Mesendoderm (in vitro differentiated cells): Measurements from ENCODE around the gene CD300A.

Experiments used
- DNase-seq: peaks from one replicate; pipeline ENCODE4 v3.0.0; 2013
- H2AK5ac ChIP-seq: 2 replicates; pipeline ENCODE4 v1.6.1; 2013; ENCODE audit warnings: low read length, inconsistent platforms
- H2BK120ac ChIP-seq: 2 replicates; pipeline ENCODE4 v1.6.1; 2013; ENCODE audit warnings: low read depth, mild to moderate bottlenecking, low read length, moderate library complexity, mixed read lengths
- H2BK15ac ChIP-seq: replicated peaks from 2 replicates; pipeline ENCODE4 v1.6.1; 2013; ENCODE audit warnings: low read depth, mild to moderate bottlenecking, moderate library complexity
- H2BK5ac ChIP-seq: 2 replicates; pipeline ENCODE4 v1.6.1; 2013; ENCODE audit warnings: low read length, inconsistent platforms
- H3K18ac ChIP-seq: 2 replicates; pipeline ENCODE4 v1.6.1; 2013; ENCODE audit warnings: mild to moderate bottlenecking, low read length, mixed read lengths
- H3K23ac ChIP-seq: one replicate; pipeline ENCODE4 v1.6.1; 2013; ENCODE audit warnings: low read length
- H3K27ac ChIP-seq: 2 replicates; pipeline ENCODE4 v1.5.1; 2013; ENCODE audit warnings: low read depth, mild to moderate bottlenecking, inconsistent platforms, low read length, moderate library complexity
- H3K27me3 ChIP-seq: 2 replicates; pipeline ENCODE4 v1.6.1; 2013; ENCODE audit warnings: low read length, control low read depth, mild to moderate bottlenecking, inconsistent platforms; ENCODE audit not compliant: insufficient read depth, poor library complexity
- H3K36me3 ChIP-seq: 2 replicates; pipeline ENCODE4 v1.6.1; 2013; ENCODE audit warnings: low read length, inconsistent platforms; ENCODE audit not compliant: control insufficient read depth, insufficient read depth
- H3K4ac ChIP-seq: one replicate; pipeline ENCODE4 v1.6.1; 2013; ENCODE audit warnings: low read depth, mild to moderate bottlenecking, low read length, moderate library complexity
- H3K4me1 ChIP-seq: 2 replicates; pipeline ENCODE4 v1.6.1; 2013; ENCODE audit warnings: low read depth, low read length, inconsistent platforms; ENCODE audit not compliant: control insufficient read depth
- H3K4me2 ChIP-seq: 2 replicates; pipeline ENCODE4 v1.6.1; 2013; ENCODE audit warnings: low read length
- H3K4me3 ChIP-seq: 2 replicates; pipeline ENCODE4 v1.5.1; 2013; ENCODE audit warnings: mild to moderate bottlenecking, low read length
- H3K56ac ChIP-seq: one replicate; pipeline ENCODE4 v1.6.1; 2013; ENCODE audit warnings: low read length
- H3K79me1 ChIP-seq: 2 replicates; pipeline ENCODE4 v1.6.1; 2013; ENCODE audit warnings: low read length, inconsistent platforms
- H3K79me2 ChIP-seq: 2 replicates; pipeline ENCODE4 v1.6.1; 2013; ENCODE audit warnings: mild to moderate bottlenecking, low read length; ENCODE audit not compliant: control insufficient read depth, insufficient read depth
- H3K9ac ChIP-seq: 2 replicates; pipeline ENCODE4 v1.6.1; 2013; ENCODE audit warnings: low read length, inconsistent platforms
- H4K5ac ChIP-seq: one replicate; pipeline ENCODE4 v1.6.1; 2013; ENCODE audit warnings: low read length
- H4K8ac ChIP-seq: one replicate; pipeline ENCODE4 v1.6.1; 2013; ENCODE audit warnings: low read depth, mild to moderate bottlenecking, control low read depth, low read length, moderate library complexity
- WGBS: extraction: QIAGEN DNeasy Blood & Tissue Kit; methylation state at CpG from one replicate; pipeline ENCODE4 v1.1.7; 2013; ENCODE audit warnings: low lambda C conversion rate, missing lambda C conversion rate; ENCODE audit not compliant: insufficient coverage; ENCODE audit errors: extremely low coverage; 5-methylcytosine and 5-hydroxymethylcytosine counted together

Gene CD300A

GRCh38 chr17:74525781-74526288, 59.4 kb downstream of the CD300A start:
- H3K4me2 ChIP-seq, result no peak overlapping the region
- no peak overlapping the region for H2BK5ac ChIP-seq
- no peak overlapping the region for H3K4ac ChIP-seq
- H3K36me3 ChIP-seq, result no peaks in the 10 kb centered on the region
- no peak overlapping the region for H4K5ac ChIP-seq
- H2AK5ac ChIP-seq, result no peak overlapping the region
- no peak overlapping the region for H3K18ac ChIP-seq
- H3K79me2 ChIP-seq, result no peaks in the 10 kb centered on the region
- H3K23ac ChIP-seq, result no peak overlapping the region
- no peak overlapping the region for H2BK15ac ChIP-seq
- no peak for DNase-seq
- no CpG with 5 or more reads among the region's 14 CpGs for WGBS
- no peak overlapping the region for H3K27ac ChIP-seq
- H4K8ac ChIP-seq, result no peak overlapping the region
- no peak overlapping the region for H3K9ac ChIP-seq
- H3K4me3 ChIP-seq, result no peak overlapping the region
- no peak overlapping the region for H2BK120ac ChIP-seq
- no peak overlapping the region for H3K56ac ChIP-seq
- no peaks in the 10 kb centered on the region for H3K27me3 ChIP-seq
- no peaks in the 10 kb centered on the region for H3K4me1 ChIP-seq
- no peaks in the 10 kb centered on the region for H3K79me1 ChIP-seq

- Histone ChIP-seq H3K27ac (no peak overlapping the region), H4K5ac (no peak overlapping the region), H3K4ac (no peak overlapping the region), H3K18ac (no peak overlapping the region), H3K79me2 (no peaks in the 10 kb centered on the region), H3K36me3 (no peaks in the 10 kb centered on the region), H3K27me3 (no peaks in the 10 kb centered on the region), H3K4me1 (no peaks in the 10 kb centered on the region), H3K4me2 (no peak overlapping the region), H3K56ac (no peak overlapping the region), H3K79me1 (no peaks in the 10 kb centered on the region), H2BK15ac (no peak overlapping the region), H2AK5ac (no peak overlapping the region), H2BK5ac (no peak overlapping the region), H3K9ac (no peak overlapping the region), H4K8ac (no peak overlapping the region), H2BK120ac (no peak overlapping the region), H3K23ac (no peak overlapping the region), H3K4me3 (no peak overlapping the region)
- no peak for DNase-seq
- no CpG with 5 or more reads among the region's 3 CpGs for WGBS
These were observed 60.2 kb downstream of the CD300A start for GRCh38 chr17:74526681-74527080.

DNA sequence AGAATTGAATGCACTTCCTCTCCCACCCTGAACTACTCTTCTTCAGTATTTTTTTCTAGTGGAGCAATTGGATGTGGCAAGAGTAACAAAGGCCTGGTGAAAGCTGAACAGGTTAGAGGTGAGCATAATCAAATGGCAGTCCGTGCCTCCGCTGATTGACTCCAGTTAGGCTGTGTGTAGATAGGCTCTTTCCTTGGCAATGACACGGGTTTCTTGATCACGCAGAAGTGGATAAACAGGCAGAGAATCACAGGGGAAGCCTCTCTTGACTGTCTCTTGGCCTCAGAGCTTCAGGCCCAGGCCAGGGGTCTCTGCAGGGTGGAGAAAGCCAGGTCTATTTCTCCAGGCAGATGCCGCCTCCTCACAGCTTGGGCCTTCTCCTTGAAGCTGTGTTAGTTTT, 60.6 kb downstream of the CD300A start:
- Histone ChIP-seq H3K79me1 (no peaks in the 10 kb centered on the region), H3K4ac (no peak overlapping the region), H2AK5ac (no peak overlapping the region), H2BK5ac (no peak overlapping the region), H3K18ac (no peak overlapping the region), H4K8ac (no peak overlapping the region), H3K4me2 (no peak overlapping the region), H3K36me3 (no peaks in the 10 kb centered on the region), H3K4me3 (no peak overlapping the region), H3K56ac (no peak overlapping the region), H3K27me3 (no peaks in the 10 kb centered on the region), H3K27ac (no peak overlapping the region), H3K4me1 (no peaks in the 10 kb centered on the region), H2BK120ac (no peak overlapping the region), H3K9ac (no peak overlapping the region), H3K23ac (no peak overlapping the region), H2BK15ac (no peak overlapping the region), H4K5ac (no peak overlapping the region), H3K79me2 (no peaks in the 10 kb centered on the region)
- DNase-seq, result no peak
- WGBS, result no CpG with 5 or more reads among the region's 5 CpGs

DNA sequence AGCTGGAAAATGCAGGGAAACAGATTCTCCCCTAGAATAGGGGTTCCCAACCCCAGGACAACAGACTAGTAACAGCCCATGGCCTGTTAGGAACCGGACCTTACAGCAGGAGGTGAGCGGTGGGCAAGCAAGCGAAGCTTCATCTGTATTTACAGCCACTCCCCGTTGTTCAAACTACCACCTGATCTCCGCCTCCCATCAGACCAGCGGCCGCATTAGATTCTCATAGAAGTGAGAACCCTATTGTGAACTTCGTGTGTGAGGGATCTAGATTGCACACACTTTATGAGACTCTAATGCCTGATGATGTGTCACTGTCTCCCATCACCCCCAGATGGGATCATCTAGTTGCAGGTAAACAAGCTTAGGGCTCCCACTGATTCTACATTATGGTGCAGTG, 61.3 kb downstream of the CD300A start:
- Histone ChIP-seq H3K79me2 (no peaks in the 10 kb centered on the region), H3K18ac (no peak overlapping the region), H4K5ac (no peak overlapping the region), H2BK5ac (no peak overlapping the region), H3K9ac (no peak overlapping the region), H2BK120ac (no peak overlapping the region), H4K8ac (no peak overlapping the region), H3K36me3 (no peaks in the 10 kb centered on the region), H2BK15ac (no peak overlapping the region), H3K4me3 (no peak overlapping the region), H3K4me2 (no peak overlapping the region), H3K4ac (no peak overlapping the region), H3K4me1 (no peaks in the 10 kb centered on the region), H2AK5ac (no peak overlapping the region), H3K27ac (no peak overlapping the region), H3K79me1 (no peaks in the 10 kb centered on the region), H3K27me3 (no peaks in the 10 kb centered on the region), H3K23ac (no peak overlapping the region), H3K56ac (no peak overlapping the region)
- whole genome bisulfite sequencing, result no CpG with 5 or more reads among the region's 8 CpGs
- DNase-seq, result no peak

DNA sequence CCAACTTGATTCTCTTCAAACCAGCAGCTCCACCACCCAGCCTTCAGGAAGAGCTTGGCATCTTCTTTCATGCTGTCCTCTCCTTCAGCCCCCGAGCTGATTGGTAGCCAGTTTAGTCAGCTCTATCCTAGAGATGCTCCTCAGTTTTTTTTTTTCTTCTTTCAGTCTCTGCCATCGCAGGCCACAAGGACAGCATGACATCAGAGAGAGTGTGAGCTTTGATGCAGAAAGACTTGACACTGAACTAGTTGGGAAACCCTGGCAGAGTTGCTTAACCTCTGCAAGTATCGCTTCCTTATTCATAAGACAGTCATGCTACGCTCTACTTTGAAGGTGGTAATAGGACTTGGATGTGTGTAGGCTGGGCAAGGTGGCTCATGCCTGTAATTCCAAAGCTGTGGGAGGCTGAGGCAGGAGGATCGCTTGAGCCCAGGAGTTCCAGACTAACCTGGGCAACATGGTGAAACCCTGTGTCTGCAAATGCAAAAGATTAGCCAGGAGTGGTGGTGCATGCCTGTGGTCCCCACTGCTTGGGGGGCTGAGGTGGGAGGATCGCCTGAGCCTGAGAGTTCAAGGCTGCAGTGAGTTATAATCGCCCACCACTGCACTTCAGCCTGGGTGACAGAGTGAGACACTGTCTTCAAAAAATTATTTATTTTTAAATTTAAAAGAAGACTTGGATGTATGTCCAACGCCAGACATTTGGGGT, 62.2 kb downstream of the CD300A start:
- no peak for DNase-seq
- no peak overlapping the region for H3K18ac ChIP-seq
- H3K23ac ChIP-seq, result no peak overlapping the region
- no CpG with 5 or more reads among the region's 8 CpGs for WGBS
- no peak overlapping the region for H3K9ac ChIP-seq
- H3K36me3 ChIP-seq, result no peaks in the 10 kb centered on the region
- no peaks in the 10 kb centered on the region for H3K79me2 ChIP-seq
- no peak overlapping the region for H2BK15ac ChIP-seq
- no peaks in the 10 kb centered on the region for H3K27me3 ChIP-seq
- H3K56ac ChIP-seq, result no peak overlapping the region
- no peak overlapping the region for H4K5ac ChIP-seq
- H3K4me3 ChIP-seq, result no peak overlapping the region
- H4K8ac ChIP-seq, result no peak overlapping the region
- H2AK5ac ChIP-seq, result no peak overlapping the region
- no peak overlapping the region for H3K4ac ChIP-seq
- no peak overlapping the region for H3K4me2 ChIP-seq
- no peak overlapping the region for H2BK5ac ChIP-seq
- H3K79me1 ChIP-seq, result no peaks in the 10 kb centered on the region
- no peaks in the 10 kb centered on the region for H3K4me1 ChIP-seq
- no peak overlapping the region for H2BK120ac ChIP-seq
- no peak overlapping the region for H3K27ac ChIP-seq

DNA sequence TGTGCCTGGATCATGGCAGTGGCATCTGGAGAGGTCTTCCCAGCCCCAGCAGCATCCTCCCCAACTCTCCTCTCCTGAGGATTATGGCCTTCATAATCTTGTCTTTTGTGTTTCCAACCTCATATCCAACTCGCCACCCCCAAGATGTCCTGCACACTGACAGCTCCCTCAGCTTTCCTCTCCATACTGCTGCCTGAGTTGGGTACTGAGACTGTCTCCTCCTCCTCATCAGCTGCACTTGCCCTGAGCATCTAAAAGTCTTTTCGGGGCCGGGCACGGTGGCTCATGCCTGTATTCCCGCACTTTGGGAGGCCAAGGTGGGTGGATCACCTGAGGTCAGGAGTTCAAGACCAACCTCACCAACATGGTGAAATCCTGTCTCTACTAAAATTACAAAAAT, 62.8 kb downstream of the CD300A start:
- WGBS, result no CpG with 5 or more reads among the region's 5 CpGs
- Histone ChIP-seq H4K8ac (no peak overlapping the region), H3K27me3 (no peaks in the 10 kb centered on the region), H2BK15ac (no peak overlapping the region), H3K4me3 (no peak overlapping the region), H3K4me2 (no peak overlapping the region), H2BK120ac (no peak overlapping the region), H3K27ac (no peak overlapping the region), H2AK5ac (no peak overlapping the region), H3K18ac (no peak overlapping the region), H2BK5ac (no peak overlapping the region), H3K79me1 (no peaks in the 10 kb centered on the region), H3K23ac (no peak overlapping the region), H3K4ac (no peak overlapping the region), H3K4me1 (no peaks in the 10 kb centered on the region), H4K5ac (no peak overlapping the region), H3K9ac (no peak overlapping the region), H3K36me3 (no peaks in the 10 kb centered on the region), H3K79me2 (no peaks in the 10 kb centered on the region), H3K56ac (no peak overlapping the region)
- no peak for DNase-seq
